ENCODE results near the gene RDH5. TPM values are rescaled to one million over a fixed set of nuclear protein-coding genes. Genes with fewer than 3 reads are reported as not detected.

RDH5 gene
- total and polyA plus RNA-seq, 8 donors: 4.3 to 11.6 (median 10.2) TPM

- DNase-seq (no peak), ATAC-seq (no peak)
- H3K4me1 ChIP-seq: peaks cover 23 to 66% of the 10 kb centered on the region in 2 donors
- H3K4me3 ChIP-seq: no peak overlapping the region
- no peaks in the 10 kb centered on the region for H3K27me3 ChIP-seq
- intact Hi-C loops (cut with DNase I): no loop called here
- H3K36me3 ChIP-seq: peaks cover 0 to 30% of the 10 kb centered on the region in 2 donors
- no peak for TF ChIP-seq CTCF (IDR thresholded peaks at IDR 0.05)
- H3K9me3 ChIP-seq: no peaks in the 10 kb centered on the region
- H3K27ac ChIP-seq: peak overlapping the region in 1 of 2 donors; percentile 98
Measured at GRCh38 chr12:55718624-55719275, 1.4 kb upstream of the RDH5 start.

- Histone ChIP-seq H3K36me3 (peaks cover 0 to 36% of the 10 kb centered on the region in 2 donors), H3K4me1 (peaks cover 23 to 72% of the 10 kb centered on the region in 2 donors), H3K27me3 (no peaks in the 10 kb centered on the region), H3K27ac (peak overlapping the region in 1 of 2 donors; percentile 39), H3K9me3 (no peaks in the 10 kb centered on the region), H3K4me3 (no peak overlapping the region)
- no peak for DNase-seq
- intact Hi-C loops (cut with DNase I): no loop called here
- TF ChIP-seq CTCF (IDR thresholded peaks at IDR 0.05): no peak
- ATAC-seq: no peak
Measured at GRCh38 chr12:55719371-55719770, 822 bp upstream of the RDH5 start.

- Histone ChIP-seq H3K27ac (peak overlapping the region; percentile 8 to 39), H3K9me3 (no peaks in the 10 kb centered on the region), H3K27me3 (no peaks in the 10 kb centered on the region), H3K4me1 (peaks cover 23 to 77% of the 10 kb centered on the region in 2 donors), H3K36me3 (peaks cover 0 to 52% of the 10 kb centered on the region in 2 donors), H3K4me3 (no peak overlapping the region)
- intact Hi-C loops (cut with DNase I): no loop called here
- ATAC-seq (peak; percentile 69), DNase-seq (peak in 2 of 4 donors; percentile 73 to 89)
- TF ChIP-seq CTCF (IDR thresholded peaks at IDR 0.05): peak; percentile 18 to 56
Measured at GRCh38 chr12:55720894-55721444, 776 bp downstream of the RDH5 start.

GRCh38 chr12:55721601-55722213 is 1.5 kb downstream of the RDH5 start:
- ATAC-seq: no peak
- no peak overlapping the region for H3K4me3 ChIP-seq
- no peaks in the 10 kb centered on the region for H3K9me3 ChIP-seq
- no peak for TF ChIP-seq CTCF (IDR thresholded peaks at IDR 0.05)
- DNase-seq: no peak
- H3K27ac ChIP-seq: peak overlapping the region in 1 of 2 donors; percentile 39
- no peaks in the 10 kb centered on the region for H3K27me3 ChIP-seq
- intact Hi-C loops (cut with DNase I): no loop called here
- peaks cover 24 to 82% of the 10 kb centered on the region in 2 donors for H3K4me1 ChIP-seq
- H3K36me3 ChIP-seq: peaks cover 0 to 59% of the 10 kb centered on the region in 2 donors

- Histone ChIP-seq H3K4me3 (no peak overlapping the region), H3K4me1 (peaks cover 20 to 82% of the 10 kb centered on the region in 2 donors), H3K36me3 (peaks cover 0 to 65% of the 10 kb centered on the region in 2 donors), H3K9me3 (no peaks in the 10 kb centered on the region), H3K27ac (peak overlapping the region in 1 of 2 donors; percentile 18), H3K27me3 (no peaks in the 10 kb centered on the region)
- no peak for TF ChIP-seq CTCF (IDR thresholded peaks at IDR 0.05)
- ATAC-seq: no peak
- no peak for DNase-seq
- intact Hi-C loops (cut with DNase I): no loop called here
Measured at GRCh38 chr12:55722948-55723347, 2.8 kb downstream of the RDH5 start.

Data from left lung (tissue), 10 donors.